GM18861 (cell line): ENCODE results near the gene SRXN1.

Experiments used
- ATAC-seq: cut with Tn5 transposase; IDR thresholded peaks from one replicate; pipeline ENCODE4 v1.9.1; 2021; ENCODE audit not compliant: unreplicated experiment

Gene SRXN1

DNA sequence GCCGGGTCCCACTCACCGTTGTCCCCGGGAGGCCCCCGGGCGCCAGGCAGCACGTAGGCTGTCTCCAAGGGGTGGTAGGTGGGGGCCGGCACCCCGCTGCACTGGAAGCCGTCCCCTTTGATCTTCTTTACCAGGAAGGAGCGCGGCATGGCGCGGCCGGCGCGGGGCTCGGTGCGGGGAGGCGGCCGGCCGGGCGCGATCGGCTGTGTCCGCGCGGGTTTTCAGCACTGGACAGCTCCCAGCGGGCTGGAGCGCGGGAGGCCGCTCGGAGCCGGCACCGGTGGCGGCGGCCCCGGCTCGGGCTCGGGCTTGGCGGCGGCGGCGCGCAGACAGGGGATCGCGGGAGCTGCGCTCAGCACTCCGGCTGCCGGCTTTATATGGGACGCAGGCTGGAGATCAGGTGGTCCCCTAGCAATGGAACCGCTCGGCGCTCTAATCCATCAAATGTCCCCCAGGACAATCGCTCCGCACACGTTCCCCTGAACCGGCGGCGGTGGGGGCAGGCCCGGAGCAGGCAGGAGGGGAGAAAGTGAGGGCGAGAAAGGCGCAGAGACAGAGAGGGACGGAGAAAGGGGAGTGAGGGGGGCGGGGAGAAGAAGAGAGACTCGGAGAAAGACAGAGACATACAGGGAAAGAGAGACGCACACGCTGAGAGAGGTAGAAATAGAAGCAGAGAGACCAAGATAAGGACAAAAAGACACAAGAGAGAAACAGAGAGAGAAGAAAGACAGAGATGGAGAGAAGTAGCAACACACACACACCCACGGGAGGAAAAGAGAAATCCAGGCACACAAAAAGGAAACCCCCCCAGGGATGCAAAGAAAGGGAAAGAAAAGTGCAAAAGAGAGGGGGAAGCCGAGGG lies 22.7 kb upstream of the SRXN1 start, which contains the start of gene SCRT2:
Gene SCRT2 (minus strand): TSS at position 350 of the 862 bp plus-strand sequence. CDS start 201 bp downstream, at position 149.
- ATAC-seq: no peak

DNA sequence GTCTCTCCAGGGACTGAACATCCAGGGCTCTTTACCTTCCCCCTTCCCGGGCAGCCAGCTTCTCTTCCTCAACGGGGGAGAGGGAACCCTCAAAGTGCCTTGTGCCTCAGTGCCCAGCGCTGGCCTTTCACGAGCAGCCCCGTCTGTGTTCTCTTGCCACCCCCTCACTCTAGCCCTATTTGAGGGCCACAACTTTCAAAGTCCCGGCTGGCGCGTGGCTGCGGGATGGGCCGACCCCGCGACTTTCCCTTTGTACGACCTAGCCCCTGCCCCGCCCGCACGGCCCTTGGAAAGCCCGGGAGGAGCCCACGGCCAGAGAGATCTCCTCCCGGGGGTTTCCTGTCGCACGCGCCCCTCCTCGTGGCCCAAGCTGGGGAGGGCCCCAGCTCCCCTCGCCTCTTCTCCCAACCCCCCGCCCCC lies 22.0 kb upstream of the SRXN1 start:
- ATAC-seq: no peak

DNA sequence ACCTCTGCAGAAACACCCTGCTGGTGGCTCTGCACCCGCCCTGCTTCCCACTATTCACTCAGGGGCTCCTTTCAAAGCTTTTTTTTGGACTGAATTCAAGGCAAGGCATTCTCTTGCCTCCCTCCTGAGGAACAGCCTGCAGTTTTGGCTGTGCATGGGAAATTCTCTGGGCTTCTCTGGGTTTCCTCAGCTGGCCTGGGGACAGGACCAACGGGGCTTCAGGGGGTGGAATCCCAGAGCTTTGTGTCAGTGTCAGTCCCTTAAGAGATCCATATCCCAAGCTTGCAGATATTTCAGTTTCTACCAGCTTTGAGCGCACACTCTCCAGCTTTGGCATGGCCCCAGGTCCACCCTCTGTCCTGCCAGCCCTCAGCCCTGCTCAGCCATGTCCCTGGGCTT lies 20.6 kb upstream of the SRXN1 start:
- ATAC-seq: no peak

DNA sequence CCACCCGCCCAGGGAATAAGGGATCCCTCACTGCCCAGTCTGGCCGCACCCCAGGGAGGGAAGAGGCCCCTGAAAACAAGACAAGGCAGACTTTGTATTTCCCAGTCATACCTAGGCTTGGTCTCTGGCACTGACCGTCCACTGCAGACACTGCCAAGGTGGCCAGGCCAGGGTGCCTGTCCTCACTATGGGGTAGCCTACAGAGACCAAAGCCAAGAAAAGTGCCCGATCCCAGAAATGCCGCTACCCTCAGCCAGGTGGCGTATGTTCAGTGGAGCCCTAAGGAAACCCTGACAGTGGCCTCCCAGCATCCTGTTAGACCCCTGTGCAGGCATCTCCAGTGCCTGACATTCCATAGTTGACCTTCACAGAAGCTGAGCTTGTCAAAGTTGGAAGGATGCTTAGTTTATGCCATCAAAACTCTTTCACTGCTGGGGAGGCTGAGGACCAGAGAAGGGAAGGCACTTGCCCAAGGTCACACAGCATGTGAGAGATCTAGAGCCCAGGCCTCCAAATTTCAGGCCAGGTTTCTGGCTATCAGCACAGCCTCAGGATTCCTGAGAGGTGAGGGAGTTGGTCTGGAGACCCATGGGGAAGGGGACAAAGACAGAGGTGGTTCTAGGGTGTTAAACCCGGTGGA lies 20.1 kb upstream of the SRXN1 start:
- ATAC-seq: no peak

DNA sequence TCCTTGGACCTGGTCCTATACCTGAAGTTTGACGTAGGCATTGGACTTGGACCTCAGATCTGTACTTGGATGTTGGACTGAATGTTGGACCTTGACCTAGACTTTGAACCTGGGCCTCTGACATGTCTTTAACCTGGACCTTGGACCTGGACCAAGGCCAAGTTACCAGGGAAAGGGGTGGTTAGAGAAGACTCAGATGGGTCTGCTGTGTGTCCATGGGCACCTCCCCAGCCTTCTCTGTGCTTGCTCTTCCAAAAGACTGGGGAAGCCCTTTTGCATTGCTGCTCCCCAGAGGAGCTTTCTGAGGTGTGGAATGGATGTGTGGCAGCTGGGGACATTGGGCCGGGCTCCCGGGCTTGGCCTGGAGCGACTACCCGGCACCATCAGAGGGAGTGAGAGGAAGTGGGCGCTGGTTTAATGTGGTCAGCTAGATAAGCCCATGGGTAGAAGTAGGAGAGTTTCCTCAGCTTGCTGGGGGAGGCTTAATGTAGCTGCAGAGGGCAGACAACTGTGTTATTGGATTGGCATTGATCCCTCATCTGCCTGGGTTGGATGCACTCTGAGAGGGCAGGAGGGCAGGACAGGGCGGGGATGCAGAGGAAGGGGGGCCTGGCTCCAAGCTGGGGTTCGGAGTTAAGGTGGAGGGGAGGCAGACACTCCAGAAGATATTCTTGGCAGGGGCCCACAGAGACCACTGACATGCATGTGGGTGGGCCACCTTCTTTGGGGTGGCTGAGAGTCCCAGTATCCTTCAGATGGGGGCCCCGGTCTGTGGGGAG lies 18.4 kb upstream of the SRXN1 start:
- no peak for ATAC-seq

DNA sequence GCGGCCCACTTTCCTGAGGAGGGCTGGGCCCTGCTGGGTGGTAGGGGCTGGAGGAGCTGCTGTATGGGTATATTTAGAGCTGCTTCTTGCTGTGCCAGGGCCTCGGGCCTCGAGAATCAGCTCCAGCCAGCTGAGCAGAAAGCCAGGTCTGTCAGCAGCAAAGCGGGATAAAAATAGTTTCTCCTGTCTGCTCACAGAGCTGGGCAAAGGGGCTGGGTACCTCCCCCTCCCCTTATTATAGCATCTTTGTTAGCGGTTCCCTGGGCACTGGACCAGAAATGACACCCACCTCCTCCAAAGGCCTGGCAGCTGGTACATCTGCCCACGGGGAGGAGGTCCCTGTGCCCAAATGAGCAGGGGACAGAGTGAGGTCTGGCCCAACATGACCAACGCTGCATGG lies 16.6 kb upstream of the SRXN1 start:
- no peak for ATAC-seq

DNA sequence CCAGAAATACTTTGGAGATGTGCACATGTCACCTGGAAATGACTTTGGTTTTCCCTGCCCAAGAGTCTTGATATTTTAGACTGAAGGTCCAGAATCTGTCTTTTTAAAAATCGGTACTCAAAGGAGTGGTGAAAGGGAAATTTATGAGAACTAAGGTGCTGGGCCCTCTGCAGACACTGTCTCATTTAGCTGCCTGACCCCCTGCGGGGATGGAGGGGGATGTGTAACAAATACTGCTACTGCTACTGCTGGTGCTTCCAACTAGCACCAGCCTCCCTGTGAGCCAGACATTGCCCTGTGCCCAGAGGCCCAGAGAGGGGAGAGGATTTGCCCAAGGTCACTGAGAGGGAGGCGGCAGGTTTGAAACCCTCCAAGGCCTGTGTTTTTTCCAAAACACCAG lies 15.6 kb upstream of the SRXN1 start:
- no peak for ATAC-seq

DNA sequence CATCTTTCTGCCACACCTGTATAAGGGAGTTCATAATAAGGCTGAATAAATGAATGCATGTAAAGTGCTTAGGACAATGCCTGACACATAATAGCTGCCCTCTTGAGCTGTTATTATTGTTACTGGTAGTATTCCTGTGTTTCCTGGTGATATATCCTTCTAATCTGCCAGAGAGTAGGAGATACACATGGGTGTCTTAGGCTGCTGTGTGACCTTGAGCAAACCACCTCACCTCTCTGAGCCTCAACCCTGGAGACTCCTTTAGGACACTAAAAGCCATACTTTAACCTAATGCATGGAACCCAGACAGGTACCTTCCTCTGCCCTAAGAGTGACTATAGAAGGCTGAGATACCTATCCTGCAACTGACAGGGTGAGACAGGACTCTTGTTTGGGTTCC lies 15.1 kb upstream of the SRXN1 start:
- ATAC-seq: no peak

DNA sequence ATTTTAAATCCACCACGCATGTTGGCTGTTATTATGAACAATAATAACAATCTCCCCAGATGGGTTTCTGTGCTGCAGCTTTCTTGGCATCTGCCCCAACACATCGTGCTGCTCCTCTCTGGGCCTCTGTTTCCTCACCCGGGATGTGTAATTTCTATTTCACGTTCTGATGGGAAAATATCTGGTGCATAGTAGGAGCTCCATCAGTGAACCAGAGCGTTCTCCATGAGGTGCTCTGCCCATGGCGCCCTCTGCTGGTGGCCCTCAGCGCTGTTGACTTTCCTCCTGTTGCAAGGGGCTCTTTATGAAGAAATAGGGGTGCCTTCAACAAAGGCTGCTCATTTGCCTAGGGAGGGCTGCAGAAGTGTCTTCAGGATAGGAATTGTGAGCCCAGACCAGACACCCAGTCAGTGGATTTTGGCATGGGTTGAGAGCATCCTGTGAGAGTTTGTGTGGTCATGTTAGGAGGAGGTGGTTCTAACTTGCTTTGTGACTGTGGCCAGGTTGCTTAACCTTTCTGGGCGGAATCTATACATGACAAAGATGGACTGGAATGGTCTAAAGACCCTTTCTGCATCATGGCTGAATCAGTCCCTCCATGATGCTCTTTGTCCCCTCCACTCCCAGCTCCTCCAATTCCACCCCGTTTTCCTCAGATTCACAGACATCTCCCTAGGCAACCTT lies 14.5 kb upstream of the SRXN1 start:
- no peak for ATAC-seq

DNA sequence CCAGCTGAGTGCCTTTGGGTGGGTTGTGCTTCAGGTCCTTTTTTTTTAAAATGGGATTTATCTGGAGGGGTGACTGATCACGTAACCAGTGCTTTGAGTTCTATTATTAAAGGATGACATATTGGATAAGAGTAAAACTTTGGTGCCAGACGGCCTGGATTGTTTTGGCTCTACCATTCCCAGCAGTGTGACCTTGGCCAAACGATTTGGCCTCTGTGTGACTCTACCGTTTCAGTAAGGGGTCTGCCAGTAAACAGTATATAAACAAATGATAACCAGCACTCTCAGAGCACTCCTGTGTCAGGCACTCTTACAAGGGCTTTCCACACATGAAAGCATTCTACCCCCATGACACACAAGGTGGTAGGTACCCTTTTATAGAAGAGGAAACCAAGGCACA lies 13.9 kb upstream of the SRXN1 start:
- ATAC-seq: no peak

DNA sequence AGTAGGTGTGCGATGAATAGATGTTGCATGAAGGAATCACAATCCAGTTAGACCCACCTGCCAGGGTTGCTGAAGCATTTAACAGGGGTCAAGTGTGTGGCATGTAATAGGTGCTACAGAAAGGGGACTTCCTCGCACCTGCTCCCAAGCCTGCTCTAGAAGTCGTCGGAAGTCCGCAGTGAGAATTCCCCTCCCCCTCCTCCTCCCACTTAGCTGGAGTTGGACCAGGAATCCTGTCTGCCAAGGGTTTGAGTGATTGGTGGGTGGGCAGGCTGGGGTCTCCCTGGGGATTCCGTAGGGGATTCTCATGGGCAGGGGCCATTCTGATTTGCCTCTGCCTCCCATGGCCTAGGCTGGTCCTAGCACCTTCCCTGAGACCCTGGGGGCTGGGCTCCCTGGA lies 12.3 kb upstream of the SRXN1 start:
- ATAC-seq: no peak

DNA sequence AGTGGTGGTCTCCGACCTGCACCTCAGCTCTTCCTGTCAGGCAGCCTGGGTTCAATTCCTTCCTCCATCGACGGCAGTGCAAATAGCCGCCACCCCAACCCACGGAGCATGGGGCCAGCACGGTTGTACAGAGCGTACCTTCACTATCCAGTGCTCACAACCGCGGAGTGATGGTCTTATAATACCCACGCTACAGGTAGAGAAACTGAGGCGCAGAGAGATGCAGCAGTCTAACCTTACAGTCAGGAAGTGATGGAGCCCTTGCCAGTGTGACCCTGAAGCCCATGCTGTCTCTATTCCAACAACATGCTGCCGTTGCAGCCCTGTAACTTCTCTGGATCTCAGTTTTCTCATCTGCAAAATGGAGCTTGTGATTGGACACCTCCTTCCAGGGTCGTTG lies 11.6 kb upstream of the SRXN1 start:
- ATAC-seq: no peak

DNA sequence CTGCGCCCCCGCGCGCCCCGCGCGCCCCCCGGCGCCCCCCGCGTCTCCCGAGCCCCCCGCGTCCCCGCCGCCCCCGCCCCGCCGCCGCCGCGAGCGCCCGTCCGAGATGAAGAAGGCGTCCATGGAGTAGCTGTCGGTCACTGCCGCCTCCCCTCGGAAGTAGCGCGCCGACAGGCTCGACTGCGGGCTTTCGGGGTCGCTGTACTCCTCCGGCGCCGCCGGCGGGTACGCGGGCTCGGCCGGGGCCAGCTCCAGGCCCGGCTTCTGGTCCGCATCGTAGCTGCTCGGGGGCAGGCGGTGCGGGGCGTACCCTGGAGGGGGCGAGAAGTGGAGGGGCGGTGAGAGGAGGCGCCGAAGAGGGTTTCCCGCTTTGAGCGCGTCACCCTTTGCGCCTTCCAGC lies 11.2 kb upstream of the SRXN1 start:
- no peak for ATAC-seq

DNA sequence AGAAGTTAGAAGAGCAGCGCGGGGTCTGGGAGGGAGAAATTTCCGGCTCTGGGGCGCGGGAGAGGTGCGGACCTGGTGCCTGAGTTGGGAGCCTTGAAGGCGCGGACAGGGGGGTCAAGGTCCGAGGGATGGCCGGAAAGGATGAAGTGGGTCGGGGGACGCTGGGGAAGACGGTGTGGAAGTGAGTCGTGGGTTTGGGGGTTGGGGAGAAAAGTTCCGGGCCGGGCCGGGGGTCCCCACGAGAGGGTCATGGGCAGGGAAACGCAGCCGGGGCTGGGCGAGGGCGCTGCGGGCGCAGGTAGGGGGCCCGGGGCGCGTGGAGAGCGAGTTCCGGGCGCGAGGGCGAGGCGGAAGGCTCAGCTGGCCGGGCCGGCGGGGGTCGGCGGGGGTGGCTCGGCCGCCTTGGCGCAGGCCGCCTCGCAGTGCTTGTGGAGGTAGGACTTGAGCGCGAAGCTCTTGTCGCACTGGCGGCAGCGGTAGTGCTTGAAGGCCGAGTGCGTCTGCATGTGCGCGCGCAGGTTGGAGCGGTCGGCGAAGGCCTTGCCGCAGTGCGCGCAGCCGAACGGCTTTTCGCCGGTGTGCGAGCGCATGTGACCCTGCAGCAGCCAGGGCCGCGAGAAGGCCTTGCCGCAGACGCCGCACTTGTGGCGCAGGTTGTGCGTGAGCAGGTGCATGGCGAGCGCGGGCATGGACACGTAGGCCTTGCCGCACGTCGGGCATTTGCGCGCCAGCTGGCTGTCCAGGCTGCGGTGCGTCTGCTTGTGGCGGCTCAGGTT lies 10.5 kb upstream of the SRXN1 start:
- ATAC-seq: no peak

DNA sequence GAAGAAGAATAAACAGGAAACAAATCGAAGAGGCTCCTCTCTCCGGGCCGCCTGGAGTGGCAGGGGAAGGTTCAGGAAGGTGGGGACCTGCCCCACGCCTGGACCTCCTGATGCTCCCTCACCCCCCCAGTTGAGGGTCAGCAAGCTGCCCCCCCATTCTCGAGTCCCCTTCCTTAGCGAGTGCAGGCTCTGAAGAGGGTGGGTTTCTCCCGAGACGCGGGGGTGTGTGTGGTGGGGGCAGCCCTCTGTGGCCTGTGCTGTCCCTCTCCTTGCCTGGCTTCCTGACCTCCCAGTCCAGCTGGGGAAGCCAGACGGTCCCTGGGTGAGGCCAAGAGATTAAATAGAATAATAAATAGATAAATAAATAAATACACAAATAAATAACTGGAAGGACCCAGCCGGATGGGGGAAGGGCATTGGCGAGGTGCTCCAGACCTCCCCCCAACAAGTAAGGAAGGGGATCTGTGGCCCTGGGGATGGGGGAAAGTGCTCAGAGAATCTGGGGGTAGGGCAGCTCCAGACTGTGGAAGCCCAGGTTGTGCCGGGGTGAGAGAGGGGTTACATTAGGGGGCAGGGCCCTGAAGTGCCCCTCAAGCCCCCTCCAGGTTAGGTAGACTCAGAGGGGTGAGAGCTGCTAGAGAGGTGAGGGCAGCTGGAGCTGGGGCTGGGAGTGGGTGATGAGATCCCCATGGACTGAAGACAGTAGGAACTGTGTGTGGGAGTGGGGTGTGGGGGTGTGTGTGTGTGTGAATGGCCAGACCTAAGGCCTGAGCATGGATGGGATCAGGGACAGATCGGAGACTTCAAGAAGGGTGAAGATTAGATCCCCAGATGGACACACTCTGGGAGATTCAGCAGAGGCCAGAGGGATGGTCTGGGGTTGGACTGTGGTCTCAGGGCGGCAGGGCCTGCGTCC lies 9.5 kb upstream of the SRXN1 start:
- no peak for ATAC-seq

DNA sequence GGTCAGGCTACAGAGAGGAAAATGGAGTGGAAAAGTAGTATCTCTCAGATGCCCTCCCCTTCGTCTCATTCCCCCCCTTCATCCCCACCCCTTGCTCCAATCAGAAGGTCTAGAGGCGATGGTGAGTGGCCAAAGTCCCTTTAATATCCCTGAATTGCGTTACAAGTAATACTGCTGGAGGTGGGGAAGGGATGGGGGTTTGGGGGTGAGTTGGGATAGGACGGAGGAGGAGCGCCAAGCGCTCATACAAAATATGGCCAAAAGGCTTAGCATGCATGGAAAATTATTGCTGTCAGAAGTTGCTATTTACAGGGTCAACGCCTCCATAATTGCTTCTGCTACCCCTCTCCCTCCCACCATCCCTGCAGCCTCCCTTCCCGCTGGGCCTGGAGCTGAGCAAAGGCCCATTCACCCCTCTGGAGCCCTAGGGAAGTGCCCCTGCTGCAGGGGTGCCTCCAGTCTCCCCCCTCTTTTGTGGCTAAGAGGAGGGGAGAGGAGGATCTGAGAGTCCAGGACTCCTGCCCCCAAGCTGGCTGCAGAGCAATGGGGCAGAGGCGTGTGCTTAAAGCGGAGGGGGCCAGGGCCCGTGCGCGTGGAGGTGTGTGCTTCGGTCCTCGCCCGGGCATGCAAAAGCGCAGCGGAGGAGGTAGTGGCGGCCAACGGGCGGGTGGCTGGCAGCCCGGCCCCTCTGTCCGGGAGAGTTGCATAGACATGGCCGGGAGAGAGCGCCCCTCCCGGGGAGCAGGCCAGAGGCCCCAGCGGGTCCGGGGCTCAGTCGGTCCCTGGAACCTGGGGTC lies 8.7 kb upstream of the SRXN1 start:
- ATAC-seq: no peak

DNA sequence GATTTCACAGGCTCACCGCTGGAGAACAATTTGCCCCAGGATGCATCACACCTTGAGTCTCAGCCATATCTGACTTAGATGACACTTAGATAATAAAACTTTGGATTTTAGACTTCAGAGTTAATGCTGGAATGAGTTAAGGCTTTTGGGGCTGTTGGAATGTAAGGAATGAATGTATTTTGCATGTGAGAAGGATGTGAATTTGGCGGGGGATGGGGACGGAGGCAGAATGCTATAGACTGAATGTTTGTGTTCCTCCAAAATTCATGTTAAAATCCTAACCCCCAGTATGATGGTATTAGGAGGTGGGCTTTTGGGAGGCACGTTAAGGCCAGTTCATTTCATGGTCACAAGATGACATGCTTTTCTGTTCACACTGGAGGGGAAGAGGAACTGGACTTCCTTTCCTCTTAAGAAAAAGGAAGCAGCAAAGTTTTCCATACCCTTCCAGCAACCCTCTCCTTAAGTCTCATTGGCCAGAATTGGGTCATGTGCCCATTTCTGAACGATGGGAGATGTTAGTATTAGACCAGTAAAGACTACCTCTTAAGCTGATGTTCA lies 5.8 kb upstream of the SRXN1 start:
- ATAC-seq: no peak

DNA sequence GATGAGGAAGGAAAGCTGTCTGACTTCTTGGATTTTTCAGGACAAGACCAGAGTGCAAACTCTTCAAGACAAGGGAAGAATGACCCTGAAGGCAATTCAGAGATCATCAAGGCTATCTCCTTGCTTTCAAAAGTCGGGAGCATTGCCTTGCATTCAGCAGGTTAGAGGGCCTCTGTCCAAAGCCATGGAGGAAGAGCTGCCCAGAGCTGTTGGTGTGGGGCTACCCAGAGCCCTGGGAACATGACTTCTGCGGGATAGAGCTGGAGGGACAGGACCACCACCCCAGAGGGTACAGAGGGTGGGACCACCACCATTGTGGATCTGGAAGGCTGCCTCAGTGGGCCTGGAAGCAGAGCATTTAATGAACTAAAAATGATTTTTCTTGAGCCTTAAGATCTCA lies 5.2 kb upstream of the SRXN1 start:
- no peak for ATAC-seq
